ENCODE results near the gene NDUFAF8. TPM values are rescaled to one million over a fixed set of nuclear protein-coding genes. Genes with fewer than 3 reads are reported as not detected.

Gene NDUFAF8
- total RNA-seq, 3 donors from 2014 or later: 24.5 to 31.6 (median 31.2) TPM

GRCh38 chr17:81267390-81268067 lies 28.4 kb downstream of the NDUFAF8 start:
- TF ChIP-seq CTCF (IDR thresholded peaks at IDR 0.05): no peak
- no peaks in the 10 kb centered on the region for H3K9me3 ChIP-seq
- no peak for DNase-seq
- no peak overlapping the region for H3K4me3 ChIP-seq
- no peak for ATAC-seq
- intact Hi-C loops (cut with DNase I, micrococcal nuclease): no loop called here
- no peaks in the 10 kb centered on the region for H3K4me1 ChIP-seq (ENCODE audit: low read depth)
- no peaks in the 10 kb centered on the region for H3K36me3 ChIP-seq (ENCODE audit: low read depth)

- intact Hi-C loops (cut with DNase I, micrococcal nuclease): no loop called here
- Histone ChIP-seq H3K4me1 (ENCODE audit: low read depth) (no peaks in the 10 kb centered on the region), H3K9me3 (no peaks in the 10 kb centered on the region), H3K4me3 (no peak overlapping the region), H3K36me3 (ENCODE audit: low read depth) (no peaks in the 10 kb centered on the region)
- ATAC-seq (no peak), DNase-seq (no peak)
- no peak for TF ChIP-seq CTCF (IDR thresholded peaks at IDR 0.05)
Measured at GRCh38 chr17:81270279-81270678, 31.2 kb downstream of the NDUFAF8 start.

GRCh38 chr17:81271226-81271625 lies 32.1 kb downstream of the NDUFAF8 start:
- no peak for TF ChIP-seq CTCF (IDR thresholded peaks at IDR 0.05)
- no peak for ATAC-seq
- intact Hi-C loops (cut with DNase I, micrococcal nuclease): no loop called here
- Histone ChIP-seq H3K4me3 (no peak overlapping the region), H3K4me1 (ENCODE audit: low read depth) (no peaks in the 10 kb centered on the region), H3K9me3 (no peaks in the 10 kb centered on the region), H3K36me3 (ENCODE audit: low read depth) (no peaks in the 10 kb centered on the region)
- DNase-seq: no peak

GRCh38 chr17:81272616-81273015 lies 33.5 kb downstream of the NDUFAF8 start:
- H3K9me3 ChIP-seq: no peaks in the 10 kb centered on the region
- H3K4me1 ChIP-seq (ENCODE audit: low read depth): peaks cover 3% of the 10 kb centered on the region
- no peak for TF ChIP-seq CTCF (IDR thresholded peaks at IDR 0.05)
- no peak overlapping the region for H3K4me3 ChIP-seq
- no peak for ATAC-seq
- intact Hi-C loops (cut with DNase I, micrococcal nuclease): no loop called here
- peak in 1 of 3 donors; percentile 39 for DNase-seq
- H3K36me3 ChIP-seq (ENCODE audit: low read depth): no peaks in the 10 kb centered on the region

GRCh38 chr17:81273698-81274470 lies 34.8 kb downstream of the NDUFAF8 start:
- TF ChIP-seq CTCF (IDR thresholded peaks at IDR 0.05): no peak
- intact Hi-C loops (cut with DNase I, micrococcal nuclease): no loop called here
- no peaks in the 10 kb centered on the region for H3K9me3 ChIP-seq
- H3K36me3 ChIP-seq (ENCODE audit: low read depth): no peaks in the 10 kb centered on the region
- H3K4me1 ChIP-seq (ENCODE audit: low read depth): peaks cover 4% of the 10 kb centered on the region
- no peak overlapping the region for H3K4me3 ChIP-seq
- peak in 1 of 3 donors; percentile 31 for DNase-seq
- ATAC-seq: no peak
